Central memory CD8-positive, alpha-beta T cell (primary cell): ENCODE results near the gene GMCL1.

ENCODE experiments used
- ATAC-seq: fragments of 150-1000 bp; cut with Tn5 transposase; replicated peaks from 2 replicates; pipeline ENCODE4 v1.10.0; 2022; ENCODE audit warnings: mild to moderate bottlenecking, moderate FRiP score, moderate number of reproducible peaks; ENCODE audit not compliant: poor library complexity, severe bottlenecking; ENCODE audit errors: extremely low read depth
- DNase-seq, 2 donors: peaks; one replicate each; pipeline ENCODE4 v3.0.0; 2021; ENCODE audit warnings: low spot score in 2 of 2
- H3K27ac Mint-ChIP-seq: one replicate; pipeline ENCODE4 v1.8.0; 2022; ENCODE audit warnings: low read depth, mild to moderate bottlenecking, moderate library complexity, mixed read lengths
- H3K27me3 Mint-ChIP-seq: one replicate; pipeline ENCODE4 v1.8.0; 2022; ENCODE audit warnings: mixed read lengths
- H3K36me3 Mint-ChIP-seq: one replicate; pipeline ENCODE4 v1.8.0; 2022; ENCODE audit warnings: mild to moderate bottlenecking, moderate library complexity, mixed read lengths; ENCODE audit not compliant: insufficient read depth
- H3K4me1 Mint-ChIP-seq: one replicate; pipeline ENCODE4 v1.8.0; 2022; ENCODE audit warnings: mixed read lengths
- H3K4me3 Mint-ChIP-seq: one replicate; pipeline ENCODE4 v1.8.0; 2022; ENCODE audit warnings: mild to moderate bottlenecking, moderate library complexity, mixed read lengths
- H3K9me3 Mint-ChIP-seq: one replicate; pipeline ENCODE4 v1.8.0; 2022; ENCODE audit warnings: mixed read lengths

GMCL1 gene

GRCh38 chr2:69829256-69830044 lies at the start of gene GMCL1:
Gene GMCL1 (plus strand): TSS chr2:69829660. CDS start chr2:69829893, 233 bp downstream.
- Mint-ChIP-seq H3K27me3 (no peaks in the 10 kb centered on the region), H3K4me3 (peak within 1 kb of the TSS; percentile 97), H3K27ac (peak within 1 kb of the TSS; percentile 92), H3K36me3 (peaks cover 7% of the 10 kb centered on the region), H3K9me3 (no peaks in the 10 kb centered on the region), H3K4me1 (peaks cover 55% of the 10 kb centered on the region)
- DNase-seq (peak; percentile 98), ATAC-seq (peak; percentile 94)

GRCh38 chr2:69780921-69781320 lies 48.5 kb upstream of the GMCL1 start:
- peaks cover 3% of the 10 kb centered on the region for H3K36me3 Mint-ChIP-seq
- H3K27me3 Mint-ChIP-seq: no peaks in the 10 kb centered on the region
- no peaks in the 10 kb centered on the region for H3K9me3 Mint-ChIP-seq
- no peak overlapping the region for H3K27ac Mint-ChIP-seq
- H3K4me3 Mint-ChIP-seq: no peak overlapping the region
- no peak for DNase-seq
- peaks cover 15% of the 10 kb centered on the region for H3K4me1 Mint-ChIP-seq
- ATAC-seq: no peak

GRCh38 chr2:69781321-69782248 lies 47.9 kb upstream of the GMCL1 start:
- H3K9me3 Mint-ChIP-seq: no peaks in the 10 kb centered on the region
- ATAC-seq (no peak), DNase-seq (no peak)
- peaks cover 3% of the 10 kb centered on the region for H3K36me3 Mint-ChIP-seq
- H3K4me1 Mint-ChIP-seq: peaks cover 9% of the 10 kb centered on the region
- H3K27ac Mint-ChIP-seq: no peak overlapping the region
- H3K4me3 Mint-ChIP-seq: no peak overlapping the region
- no peaks in the 10 kb centered on the region for H3K27me3 Mint-ChIP-seq

GRCh38 chr2:69784228-69784627 lies 45.2 kb upstream of the GMCL1 start:
- Mint-ChIP-seq H3K4me1 (peaks cover 7% of the 10 kb centered on the region), H3K27me3 (no peaks in the 10 kb centered on the region), H3K4me3 (no peak overlapping the region), H3K36me3 (peaks cover 13% of the 10 kb centered on the region), H3K27ac (no peak overlapping the region), H3K9me3 (no peaks in the 10 kb centered on the region)
- no peak for DNase-seq
- ATAC-seq: no peak

- H3K9me3 Mint-ChIP-seq: no peaks in the 10 kb centered on the region
- ATAC-seq (no peak), DNase-seq (no peak)
- H3K36me3 Mint-ChIP-seq: peaks cover 19% of the 10 kb centered on the region
- H3K4me3 Mint-ChIP-seq: no peak overlapping the region
- peaks cover 10% of the 10 kb centered on the region for H3K4me1 Mint-ChIP-seq
- H3K27ac Mint-ChIP-seq: no peak overlapping the region
- H3K27me3 Mint-ChIP-seq: no peaks in the 10 kb centered on the region
Measured at GRCh38 chr2:69785358-69785757, 44.1 kb upstream of the GMCL1 start.

GRCh38 chr2:69786052-69786560 lies 43.4 kb upstream of the GMCL1 start:
- H3K27me3 Mint-ChIP-seq: no peaks in the 10 kb centered on the region
- H3K9me3 Mint-ChIP-seq: no peaks in the 10 kb centered on the region
- peaks cover 10% of the 10 kb centered on the region for H3K4me1 Mint-ChIP-seq
- no peak overlapping the region for H3K27ac Mint-ChIP-seq
- ATAC-seq: no peak
- H3K4me3 Mint-ChIP-seq: no peak overlapping the region
- H3K36me3 Mint-ChIP-seq: peaks cover 19% of the 10 kb centered on the region
- no peak for DNase-seq

- H3K4me3 Mint-ChIP-seq: no peak overlapping the region
- DNase-seq (no peak), ATAC-seq (no peak)
- peaks cover 19% of the 10 kb centered on the region for H3K36me3 Mint-ChIP-seq
- H3K27ac Mint-ChIP-seq: no peak overlapping the region
- H3K27me3 Mint-ChIP-seq: no peaks in the 10 kb centered on the region
- H3K4me1 Mint-ChIP-seq: peaks cover 10% of the 10 kb centered on the region
- H3K9me3 Mint-ChIP-seq: no peaks in the 10 kb centered on the region
Measured at GRCh38 chr2:69789175-69789721, 40.2 kb upstream of the GMCL1 start.

GRCh38 chr2:69789772-69790600 lies 39.5 kb upstream of the GMCL1 start:
- peaks cover 18% of the 10 kb centered on the region for H3K36me3 Mint-ChIP-seq
- no peak for DNase-seq
- peak overlapping the region; percentile 39 for H3K4me3 Mint-ChIP-seq
- ATAC-seq: no peak
- H3K27ac Mint-ChIP-seq: no peak overlapping the region
- no peaks in the 10 kb centered on the region for H3K27me3 Mint-ChIP-seq
- H3K4me1 Mint-ChIP-seq: peaks cover 10% of the 10 kb centered on the region
- no peaks in the 10 kb centered on the region for H3K9me3 Mint-ChIP-seq

- Mint-ChIP-seq H3K4me3 (peak overlapping the region; percentile 39), H3K27me3 (no peaks in the 10 kb centered on the region)
- ATAC-seq: no peak
Measured at GRCh38 chr2:69790601-69790959, 38.9 kb upstream of the GMCL1 start.

GRCh38 chr2:69791045-69791444 lies 38.4 kb upstream of the GMCL1 start:
- H3K4me1 Mint-ChIP-seq: peaks cover 10% of the 10 kb centered on the region

More at GRCh38 chr2:69790601-69790959, 38.9 kb upstream of the GMCL1 start:
- Mint-ChIP-seq H3K4me1 (peaks cover 10% of the 10 kb centered on the region), H3K27ac (no peak overlapping the region), H3K36me3 (peaks cover 18% of the 10 kb centered on the region), H3K9me3 (no peaks in the 10 kb centered on the region)
- DNase-seq: no peak

GRCh38 chr2:69796174-69796573 lies 33.3 kb upstream of the GMCL1 start:
- Mint-ChIP-seq H3K27ac (no peak overlapping the region), H3K9me3 (no peaks in the 10 kb centered on the region), H3K4me1 (peaks cover 10% of the 10 kb centered on the region), H3K27me3 (no peaks in the 10 kb centered on the region), H3K4me3 (no peak overlapping the region), H3K36me3 (peaks cover 2% of the 10 kb centered on the region)
- no peak for DNase-seq
- no peak for ATAC-seq

More at GRCh38 chr2:69791045-69791444, 38.4 kb upstream of the GMCL1 start:
- H3K4me3 Mint-ChIP-seq: no peak overlapping the region
- H3K27me3 Mint-ChIP-seq: no peaks in the 10 kb centered on the region
- no peak for ATAC-seq
- no peaks in the 10 kb centered on the region for H3K9me3 Mint-ChIP-seq
- peaks cover 18% of the 10 kb centered on the region for H3K36me3 Mint-ChIP-seq
- no peak for DNase-seq
- H3K27ac Mint-ChIP-seq: no peak overlapping the region

- Mint-ChIP-seq H3K4me1 (peaks cover 10% of the 10 kb centered on the region), H3K27me3 (no peaks in the 10 kb centered on the region), H3K4me3 (no peak overlapping the region), H3K27ac (no peak overlapping the region), H3K9me3 (no peaks in the 10 kb centered on the region), H3K36me3 (peaks cover 2% of the 10 kb centered on the region)
- no peak for ATAC-seq
- DNase-seq: no peak
Measured at GRCh38 chr2:69797235-69797634, 32.2 kb upstream of the GMCL1 start.
